Stomach (tissue), 9 donors: ENCODE data around the gene ITPRID2. TPM values are rescaled to one million over a fixed set of nuclear protein-coding genes. Genes with fewer than 3 reads are reported as not detected.
"Not testable (repeated sequence)": the region's sequence is repeated elsewhere in the genome, so short reads cannot be mapped to it uniquely, and the experiment has no call there.

Experiments used
- DNase-seq, 2 donors: peaks; one replicate each; pipeline versions ENCODE4 v3.0.0 to v3.0.0-alpha.2; 2013 to 2019
- H3K27ac ChIP-seq, 5 donors: fragments of 200-600 bp in 4 of 5; sonication (generic) in 4 of 5; one replicate each; pipeline ENCODE4 v1.5.1; 2013 to 2019; ENCODE audit warnings: mild to moderate bottlenecking in 1 of 5, moderate library complexity in 1 of 5
- H3K27me3 ChIP-seq, 3 donors: fragments of 200-600 bp; sonication (generic); one replicate each; pipeline ENCODE4 v1.5.1; 2017 to 2019; ENCODE audit warnings: mixed run types in 1 of 3
- H3K36me3 ChIP-seq, 4 donors: fragments of 200-600 bp; sonication (generic); 1 replicate in 3 of 4; 2 replicates in 1 of 4; pipeline ENCODE4 v1.5.1; 2016 to 2019
- H3K4me1 ChIP-seq, 4 donors: fragments of 200-600 bp; sonication (generic); one replicate each; pipeline ENCODE4 v1.5.1; 2016 to 2019
- H3K4me3 ChIP-seq, 4 donors: fragments of 200-600 bp; sonication (generic) in 3 of 4; one replicate each; pipeline ENCODE4 v1.5.1; 2016 to 2019; ENCODE audit warnings: mild to moderate bottlenecking in 1 of 4
- H3K9me3 ChIP-seq, 4 donors: fragments of 200-600 bp; sonication (generic); one replicate each; pipeline ENCODE4 v1.5.1; 2016 to 2019
- EP300 ChIP-seq: sonication (generic); formaldehyde crosslinking; IDR thresholded peaks from one replicate; pipeline ENCODE4 v1.6.1; 2017; ENCODE audit warnings: antibody characterized with exemption
- POLR2A ChIP-seq, 4 donors: fragments of 450-650 bp; IDR thresholded peaks; one replicate each; pipeline ENCODE4 v1.6.1; 2016; ENCODE audit warnings: antibody characterized with exemption in 4 of 4, control low read depth in 2 of 4, mild to moderate bottlenecking in 1 of 4, moderate library complexity in 1 of 4
- POLR2AphosphoS5 ChIP-seq, 3 donors: sonication (generic); formaldehyde crosslinking; IDR thresholded peaks; one replicate each; pipeline ENCODE4 v1.6.1; 2016; ENCODE audit warnings: antibody characterized with exemption in 3 of 3
- WGBS, 5 donors: extraction: QIAGEN DNeasy Blood & Tissue Kit in 3 of 5; methylation state at CpG; one replicate each; pipeline versions ENCODE4 v1.1.5 to v1.1.7; 2013 to 2018; 5-methylcytosine and 5-hydroxymethylcytosine counted together
- intact Hi-C: fragments of 100-400 bp; cut with DNase I; formaldehyde crosslinking; loops from one replicate; pipeline ENCODE4 v1.15.1; 2023; ENCODE audit warnings: low total_unique reads
- polyA plus RNA-seq, 3 donors: library from polyadenylated mRNA; stranded (reverse); fragments of 200-250 nt; gene quantifications; one replicate each; pipeline ENCODE4 v1.2.3, GENCODE V29; 2013
- total RNA-seq, 5 donors: library from RNA; depleted of rRNA; stranded (reverse); fragments of >200 nt; gene quantifications; one replicate each; pipeline versions ENCODE4 v1.1.0 to v1.2.3, GENCODE V29; 2014 to 2016
- TF ChIP-seq, protein P1 (sequence below), 7 experiments: fragments of 450-650 bp in 4 of 7; fragments of 200-600 bp in 3 of 7; sonication (generic) in 3 of 7; IDR thresholded peaks; one replicate each; pipeline ENCODE4 v1.5.1; 2016 to 2019; ENCODE audit warnings: antibody characterized with exemption in 7 of 7, control low read depth in 2 of 7, mild to moderate bottlenecking in 1 of 7
- donor health status: healthy with polysubstance abuse.
- donor health status: Bipolar disorder and iron deficiency.
- donor health status: healthy.

Gene ITPRID2
- total and polyA plus RNA-seq, 8 donors, result 19.4 to 222 (median 102) TPM

DNA sequence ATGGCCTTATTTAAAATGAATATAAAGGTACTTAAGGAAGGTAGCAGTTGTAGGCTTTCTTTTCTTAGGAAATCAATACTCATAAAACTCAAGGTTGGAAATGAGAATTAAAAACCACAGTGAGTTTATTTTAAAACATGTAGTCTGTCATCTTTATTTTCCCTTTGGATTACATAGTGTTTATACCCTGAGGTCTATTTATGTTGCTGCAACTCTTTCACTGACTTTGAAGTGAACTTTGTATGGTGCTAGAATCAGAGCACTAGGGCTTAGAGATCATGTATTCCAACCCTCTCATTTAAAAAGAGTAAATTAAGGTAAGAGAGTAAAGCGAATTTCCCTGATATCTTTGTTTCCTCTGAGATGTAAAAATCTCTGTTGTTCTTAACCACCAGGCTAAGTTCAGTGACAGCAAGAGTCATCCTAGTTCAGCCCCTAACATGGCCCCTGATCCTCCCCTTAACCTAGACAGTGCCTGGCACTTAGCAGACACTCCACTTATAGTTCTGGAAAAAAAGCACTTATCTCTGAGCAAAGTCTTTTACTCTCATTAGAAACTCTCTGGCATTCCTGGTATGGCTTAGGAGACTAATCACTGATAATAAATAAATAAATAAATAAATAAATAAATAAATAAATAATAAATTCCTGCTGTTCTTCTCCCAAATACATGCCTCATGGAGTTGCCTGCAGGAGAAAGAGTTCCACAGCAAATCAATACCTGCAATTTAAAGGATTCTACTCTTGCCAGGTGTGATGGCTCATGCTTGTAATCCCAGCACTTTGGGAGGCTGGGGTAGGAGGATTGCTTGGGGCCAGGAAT is 61.1 kb downstream of the ITPRID2 start:
- TF ChIP-seq EP300 (no peak), POLR2AphosphoS5 (IDR thresholded peaks at IDR 0.05) (no peak), POLR2A (IDR thresholded peaks at IDR 0.05) (no peak)
- TF ChIP-seq, protein P1, sequence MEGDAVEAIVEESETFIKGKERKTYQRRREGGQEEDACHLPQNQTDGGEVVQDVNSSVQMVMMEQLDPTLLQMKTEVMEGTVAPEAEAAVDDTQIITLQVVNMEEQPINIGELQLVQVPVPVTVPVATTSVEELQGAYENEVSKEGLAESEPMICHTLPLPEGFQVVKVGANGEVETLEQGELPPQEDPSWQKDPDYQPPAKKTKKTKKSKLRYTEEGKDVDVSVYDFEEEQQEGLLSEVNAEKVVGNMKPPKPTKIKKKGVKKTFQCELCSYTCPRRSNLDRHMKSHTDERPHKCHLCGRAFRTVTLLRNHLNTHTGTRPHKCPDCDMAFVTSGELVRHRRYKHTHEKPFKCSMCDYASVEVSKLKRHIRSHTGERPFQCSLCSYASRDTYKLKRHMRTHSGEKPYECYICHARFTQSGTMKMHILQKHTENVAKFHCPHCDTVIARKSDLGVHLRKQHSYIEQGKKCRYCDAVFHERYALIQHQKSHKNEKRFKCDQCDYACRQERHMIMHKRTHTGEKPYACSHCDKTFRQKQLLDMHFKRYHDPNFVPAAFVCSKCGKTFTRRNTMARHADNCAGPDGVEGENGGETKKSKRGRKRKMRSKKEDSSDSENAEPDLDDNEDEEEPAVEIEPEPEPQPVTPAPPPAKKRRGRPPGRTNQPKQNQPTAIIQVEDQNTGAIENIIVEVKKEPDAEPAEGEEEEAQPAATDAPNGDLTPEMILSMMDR (IDR thresholded peaks at IDR 0.05), result no peak
- Histone ChIP-seq H3K9me3 (no peaks in the 10 kb centered on the region), H3K27ac (no peak overlapping the region), H3K4me1 (peaks cover 0 to 20% (median 6%) of the 10 kb centered on the region in 4 donors), H3K4me3 (no peak overlapping the region), H3K36me3 (no peaks in the 10 kb centered on the region), H3K27me3 (no peaks in the 10 kb centered on the region)
- no peak for DNase-seq
- 80 to 93% (median 87%) methylated on average over 1 of the region's 1 CpG for WGBS, 5 donors
- intact Hi-C loops, result no loop called here

DNA sequence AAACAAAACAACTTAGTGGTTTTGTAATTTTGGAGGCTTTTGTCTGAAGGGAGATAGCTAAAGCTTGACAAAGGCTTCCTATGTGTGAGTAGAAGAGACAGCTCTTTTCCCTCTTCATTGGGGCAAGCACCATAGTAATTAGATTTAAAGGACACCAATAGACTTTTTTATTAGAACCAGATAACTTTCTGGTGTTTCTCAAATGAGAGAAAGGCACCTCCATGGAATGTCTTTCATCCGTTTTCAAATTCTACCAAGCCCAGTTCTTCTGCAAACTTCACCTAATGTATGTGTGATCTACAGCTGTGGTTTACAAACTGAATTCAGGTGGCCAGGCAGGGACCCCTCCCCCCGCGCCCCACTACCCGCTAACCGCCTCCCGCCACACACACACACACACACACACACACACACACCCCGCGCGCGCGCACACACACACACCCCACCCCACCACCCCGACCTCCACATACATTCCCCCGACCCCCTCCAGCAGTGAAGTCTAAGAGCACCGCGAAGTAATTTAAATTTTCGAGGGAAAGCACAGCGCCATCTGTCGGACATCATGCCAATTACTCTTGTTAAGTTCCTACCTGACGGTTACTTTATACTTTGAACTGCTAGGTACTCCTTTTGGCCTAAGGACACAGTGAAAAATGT is 62.5 kb downstream of the ITPRID2 start:
- DNase-seq, result peak; percentile 73 to 90
- intact Hi-C loops, result no loop called here
- H3K27me3 ChIP-seq, result no peaks in the 10 kb centered on the region
- no peaks in the 10 kb centered on the region for H3K36me3 ChIP-seq
- peaks cover 0 to 31% (median 14%) of the 10 kb centered on the region in 4 donors for H3K4me1 ChIP-seq
- peak overlapping the region; percentile 29 to 40 (median 34) for H3K4me3 ChIP-seq
- peak overlapping the region in 2 of 5 donors; percentile 32 to 49 for H3K27ac ChIP-seq
- H3K9me3 ChIP-seq, result no peaks in the 10 kb centered on the region
- TF ChIP-seq, protein P1 (IDR thresholded peaks at IDR 0.05), result peak in 5 of 7 experiments; percentile 21 to 69 (median 57)
- TF ChIP-seq POLR2AphosphoS5 (IDR thresholded peaks at IDR 0.05), result no peak
- no peak for TF ChIP-seq EP300
- no peak for TF ChIP-seq POLR2A (IDR thresholded peaks at IDR 0.05)
- 1 to 5% (median 3%) methylated on average over 17 to 19 of the region's 19 CpGs for WGBS, 5 donors

DNA sequence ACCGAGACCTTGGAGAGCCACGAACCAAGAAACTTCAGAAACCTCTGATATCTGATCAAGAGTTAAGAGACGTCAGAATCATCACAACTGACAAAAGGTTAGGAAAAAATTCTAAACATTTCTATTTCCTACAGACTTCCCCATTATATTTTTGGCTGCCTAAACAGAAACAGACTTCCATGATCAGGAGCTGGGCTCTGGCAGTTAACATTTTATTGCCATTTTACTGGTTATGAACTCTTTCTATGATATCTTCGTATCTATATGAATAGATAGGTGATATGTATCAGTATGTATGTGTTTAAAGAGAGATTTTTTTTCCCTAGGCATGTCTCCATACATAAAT is 63.0 kb downstream of the ITPRID2 start:
- no peak for DNase-seq
- WGBS, 5 donors, result 15 to 18% (median 18%) methylated on average over 4 of the region's 4 CpGs
- H3K9me3 ChIP-seq, result no peaks in the 10 kb centered on the region
- TF ChIP-seq POLR2AphosphoS5 (IDR thresholded peaks at IDR 0.05) (no peak), EP300 (no peak), POLR2A (IDR thresholded peaks at IDR 0.05) (no peak)
- TF ChIP-seq, protein P1 (IDR thresholded peaks at IDR 0.05), result no peak
- peak overlapping the region in 3 of 5 donors; percentile 5 to 49 (median 32) for H3K27ac ChIP-seq
- peak overlapping the region in 3 of 4 donors; percentile 29 to 40 (median 38) for H3K4me3 ChIP-seq
- H3K27me3 ChIP-seq, result no peaks in the 10 kb centered on the region
- intact Hi-C loops, result no loop called here
- no peaks in the 10 kb centered on the region for H3K36me3 ChIP-seq
- peaks cover 0 to 31% (median 14%) of the 10 kb centered on the region in 4 donors for H3K4me1 ChIP-seq

DNA sequence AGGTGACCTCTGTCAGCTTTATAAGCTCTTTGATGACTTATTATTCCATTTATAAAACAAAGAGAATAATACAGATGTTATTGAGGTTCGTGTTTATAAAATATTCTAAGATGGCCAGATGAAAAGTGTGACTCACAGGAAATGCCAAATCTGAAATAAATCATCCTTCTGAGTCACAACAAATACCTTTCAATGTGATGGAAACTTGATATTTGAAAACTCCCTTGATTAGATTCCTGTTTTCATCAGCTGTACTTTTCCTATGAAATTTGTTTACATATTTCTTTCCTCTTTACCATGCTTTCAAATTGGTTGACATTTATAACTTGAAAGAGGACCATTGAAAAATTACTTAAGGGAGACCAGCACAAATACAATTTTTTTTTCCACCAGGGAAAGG is 63.5 kb downstream of the ITPRID2 start:
- Histone ChIP-seq H3K4me1 (peaks cover 0 to 31% (median 14%) of the 10 kb centered on the region in 4 donors), H3K9me3 (no peaks in the 10 kb centered on the region), H3K27me3 (no peaks in the 10 kb centered on the region), H3K4me3 (no peak overlapping the region), H3K27ac (peak overlapping the region in 2 of 5 donors; percentile 5 to 49), H3K36me3 (no peaks in the 10 kb centered on the region)
- 30 to 67% (median 48%) methylated on average over 1 of the region's 1 CpG for WGBS, 5 donors
- intact Hi-C loops, result no loop called here
- DNase-seq, result no peak
- no peak for TF ChIP-seq POLR2A (IDR thresholded peaks at IDR 0.05)
- TF ChIP-seq, protein P1 (IDR thresholded peaks at IDR 0.05), result no peak
- TF ChIP-seq EP300, result no peak
- TF ChIP-seq POLR2AphosphoS5 (IDR thresholded peaks at IDR 0.05), result no peak

DNA sequence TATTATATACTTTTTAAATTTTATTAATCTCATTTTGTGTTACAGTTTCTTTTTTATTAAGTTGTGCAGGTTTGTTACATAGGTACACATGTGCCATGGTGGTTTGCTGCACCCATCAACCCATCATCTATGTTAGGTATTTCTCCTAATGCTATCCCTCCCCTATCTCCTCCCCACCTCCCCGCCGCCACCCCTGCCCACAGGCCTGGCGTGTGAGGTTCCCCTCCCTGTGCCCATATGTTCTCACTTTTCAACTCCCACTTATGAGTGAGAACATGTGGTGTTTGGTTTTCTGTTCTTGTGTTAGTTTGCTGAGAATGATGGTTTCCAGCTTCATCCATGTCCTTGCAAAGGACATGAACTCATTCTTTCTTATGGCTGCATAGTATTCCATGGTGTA is 64.3 kb downstream of the ITPRID2 start:
- peaks cover 0 to 31% (median 14%) of the 10 kb centered on the region in 4 donors for H3K4me1 ChIP-seq
- H3K4me3 ChIP-seq, H3K27me3 ChIP-seq, DNase-seq, H3K36me3 ChIP-seq, intact Hi-C loops, H3K9me3 ChIP-seq: not testable (repeated sequence)
- WGBS, 5 donors, result 93 to 100% (median 98%) methylated on average over 3 of the region's 3 CpGs
- H3K27ac ChIP-seq, result peak overlapping the region in 2 of 5 donors; percentile 2 to 5
